Activated naive CD8-positive, alpha-beta T cell treated with anti-CD3 and anti-CD28 coated beads, Interleukin-2, amount 50 U/mL, for 16 hours (primary cell): ENCODE results near the gene ZNF512.
"Not testable (repeated sequence)": the region's sequence is repeated elsewhere in the genome, so short reads cannot be mapped to it uniquely, and the experiment has no call there.

ENCODE experiments used
- DNase-seq: peaks from one replicate; pipeline ENCODE4 v3.0.0-alpha.2; 2020; ENCODE audit warnings: low read depth, low spot score

ZNF512 gene

GRCh38 chr2:27582695-27583389 lies at the start of gene ZNF512:
Gene ZNF512 (plus strand): TSS chr2:27583042. CDS start chr2:27583113, 71 bp downstream.
- DNase-seq = peak; percentile 68

DNA sequence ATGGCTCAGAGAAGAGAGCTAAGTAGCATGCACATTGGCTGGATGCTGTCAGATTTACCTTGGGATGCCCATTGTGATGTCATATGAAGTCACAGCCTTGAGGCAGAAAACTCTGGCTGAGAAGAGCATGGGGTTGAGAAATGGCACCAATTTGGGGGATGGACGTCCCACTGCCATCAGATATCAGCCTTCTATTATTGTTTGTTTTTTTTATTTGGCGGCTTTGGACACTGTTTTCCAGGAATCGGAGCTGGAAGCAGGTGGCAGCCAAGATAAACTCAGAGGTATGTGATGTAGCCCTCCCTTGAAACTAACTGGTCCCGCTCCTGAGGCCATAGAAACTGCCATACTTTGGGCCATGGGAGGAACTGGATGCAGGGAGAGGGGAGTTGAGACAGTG lies 45.6 kb upstream of the ZNF512 start:
- DNase-seq = no peak

DNA sequence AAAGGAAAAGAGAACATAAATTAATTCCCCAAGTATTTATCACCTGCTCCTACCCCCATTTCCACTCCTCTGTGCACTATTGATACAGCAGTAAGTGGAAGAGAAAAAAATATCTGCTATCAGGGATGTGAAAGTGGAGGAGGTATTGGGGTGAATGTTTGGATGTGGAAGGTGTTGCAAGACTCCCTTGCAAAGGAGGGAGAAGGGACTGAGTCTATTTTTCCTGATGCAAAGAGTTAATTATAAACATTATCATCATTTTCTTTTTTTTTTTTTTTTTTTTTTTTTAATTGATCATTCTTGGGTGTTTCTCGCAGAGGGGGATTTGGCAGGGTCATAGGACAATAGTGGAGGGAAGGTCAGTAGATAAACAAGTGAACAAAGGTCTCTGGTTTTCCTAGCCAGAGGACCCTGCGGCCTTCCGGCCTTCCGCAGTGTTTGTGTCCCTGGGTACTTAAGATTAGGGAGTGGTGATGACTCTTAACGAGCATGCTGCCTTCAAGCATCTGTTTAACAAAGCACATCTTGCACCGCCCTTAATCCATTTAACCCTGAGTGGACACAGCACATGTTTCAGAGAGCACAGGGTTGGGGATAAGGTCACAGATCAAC lies 43.9 kb upstream of the ZNF512 start:
- not testable (repeated sequence) for DNase-seq

DNA sequence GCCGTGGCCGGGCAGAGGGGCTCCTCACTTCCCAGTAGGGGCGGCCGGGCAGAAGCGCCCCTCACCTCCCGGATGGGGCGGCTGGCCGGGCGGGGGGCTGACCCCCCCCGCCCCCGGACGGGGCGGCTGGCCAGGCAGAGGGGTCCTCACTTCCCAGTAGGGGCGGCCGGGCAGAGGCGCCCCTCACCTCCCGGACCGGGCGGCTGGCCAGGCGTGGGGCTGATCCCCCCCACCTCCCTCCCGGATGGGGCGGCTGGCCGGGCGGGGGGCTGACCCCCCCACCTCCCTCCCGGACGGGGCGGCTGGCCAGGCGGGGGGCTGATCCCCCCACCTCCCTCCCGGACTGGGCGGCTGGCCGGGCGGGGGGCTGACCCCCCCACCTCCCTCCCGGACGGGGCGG lies 43.2 kb upstream of the ZNF512 start:
- not testable (repeated sequence) for DNase-seq

DNA sequence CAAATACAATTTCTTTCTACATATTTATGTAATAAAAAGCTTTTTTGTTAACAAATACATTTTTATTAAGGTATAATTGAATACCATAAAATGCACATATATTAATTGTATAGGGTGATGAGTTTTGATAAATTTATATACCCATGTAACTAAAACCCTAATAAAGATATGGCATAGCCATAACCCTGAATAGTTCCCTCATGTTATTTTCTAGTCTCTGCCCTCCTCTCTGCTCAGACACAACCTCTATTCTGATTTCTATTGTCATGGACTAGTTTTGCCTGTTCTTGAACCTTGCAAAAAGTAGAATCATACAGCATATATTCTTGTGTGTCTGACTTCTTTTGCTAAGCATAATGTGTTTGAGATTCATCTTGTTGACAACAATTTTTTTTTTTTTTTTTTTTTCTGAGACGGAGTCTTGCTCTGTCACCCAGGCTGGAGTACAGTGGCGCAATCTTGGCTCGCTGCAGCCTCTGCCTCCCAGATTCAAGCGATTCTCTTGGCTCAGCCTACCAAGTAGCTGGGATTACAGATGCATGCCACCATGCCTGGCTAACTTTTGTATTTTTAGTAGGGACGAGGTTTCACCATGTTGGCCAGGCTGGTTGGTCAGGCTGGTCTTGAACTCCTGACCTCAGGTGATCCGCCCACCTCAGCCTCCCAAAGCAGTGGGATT lies 38.6 kb upstream of the ZNF512 start:
- no peak for DNase-seq

GRCh38 chr2:27545348-27546141 lies 37.3 kb upstream of the ZNF512 start:
- no peak for DNase-seq

DNA sequence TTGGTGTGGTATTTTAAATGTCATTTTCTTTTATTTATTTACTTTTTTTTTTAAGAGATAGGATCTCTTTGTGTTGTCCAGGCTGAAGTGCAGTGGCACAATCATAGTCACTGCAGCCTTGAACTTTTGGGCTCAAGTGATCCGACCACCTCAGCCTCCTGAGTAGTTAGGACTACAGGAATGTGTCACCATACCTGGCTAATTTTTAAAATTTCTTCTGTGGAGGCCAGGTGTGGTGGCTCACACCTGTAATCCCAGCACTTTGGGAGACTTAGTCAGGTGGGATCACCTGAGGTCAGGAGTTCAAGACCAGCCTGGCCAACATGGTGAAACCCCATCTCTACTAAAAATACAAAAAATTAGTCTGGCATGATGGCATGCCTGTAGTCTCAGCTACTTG lies 33.5 kb upstream of the ZNF512 start:
- DNase-seq = no peak

GRCh38 chr2:27551514-27551913 lies 31.3 kb upstream of the ZNF512 start:
- DNase-seq = no peak

- no peak for DNase-seq
Measured at GRCh38 chr2:27552941-27553340, 29.9 kb upstream of the ZNF512 start.

DNA sequence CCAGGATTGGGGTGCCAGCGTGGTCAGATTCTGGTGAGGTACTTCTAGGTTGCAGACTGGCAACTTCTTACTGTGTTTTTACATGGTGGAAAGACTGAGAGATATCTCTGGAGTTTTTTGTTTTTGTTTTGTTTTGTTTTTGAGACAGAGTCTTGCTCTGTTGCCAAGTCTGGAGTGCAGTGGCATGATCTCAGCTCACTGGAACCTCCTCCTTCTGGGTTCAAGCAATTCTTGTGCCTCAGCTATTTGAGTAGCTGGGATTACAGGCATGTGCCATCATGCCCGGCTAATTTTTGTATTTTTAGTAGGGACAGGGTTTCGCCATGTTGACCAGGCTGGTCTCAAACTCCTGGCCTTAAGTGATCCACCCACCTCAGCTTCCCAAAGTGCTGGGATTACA lies 28.4 kb upstream of the ZNF512 start:
- DNase-seq = not testable (repeated sequence)

DNA sequence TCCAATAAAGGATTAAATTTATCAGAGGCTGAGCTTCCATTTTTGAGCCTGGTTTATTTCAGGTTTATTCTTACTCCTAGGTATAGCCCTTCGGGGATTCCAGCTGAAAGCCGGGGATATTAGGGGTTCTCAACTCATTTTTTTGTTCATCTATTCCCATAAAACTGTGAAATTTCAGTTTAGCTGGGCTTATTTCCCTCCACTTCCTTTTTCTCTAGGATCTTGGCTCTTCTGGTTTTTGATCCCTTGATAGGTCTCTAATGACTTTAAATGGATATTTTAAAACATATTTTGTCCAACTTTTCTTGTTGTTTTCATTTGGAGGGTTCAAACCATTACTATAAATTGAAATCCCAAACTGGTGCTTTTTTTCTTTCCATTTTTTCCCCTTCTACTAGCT lies 23.6 kb upstream of the ZNF512 start:
- no peak for DNase-seq

DNA sequence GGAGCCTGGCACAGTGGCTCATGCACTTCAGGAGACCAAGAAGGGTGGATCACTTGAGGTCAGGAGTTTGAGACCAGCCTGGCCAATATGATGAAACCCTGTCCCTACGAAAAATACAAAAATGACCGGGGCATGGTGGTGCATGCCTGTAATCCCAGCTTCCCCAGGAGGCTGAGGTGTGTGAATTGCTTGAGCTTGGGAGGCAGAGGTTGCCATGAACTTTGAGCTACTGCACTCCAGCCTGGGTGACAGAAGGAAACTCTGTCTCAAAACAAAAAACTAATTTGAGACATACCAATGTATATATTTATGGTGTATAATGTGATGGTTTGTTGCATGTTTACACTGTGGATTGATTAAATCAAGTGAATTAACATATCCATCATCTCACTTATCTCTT lies 21.8 kb upstream of the ZNF512 start:
- no peak for DNase-seq

DNA sequence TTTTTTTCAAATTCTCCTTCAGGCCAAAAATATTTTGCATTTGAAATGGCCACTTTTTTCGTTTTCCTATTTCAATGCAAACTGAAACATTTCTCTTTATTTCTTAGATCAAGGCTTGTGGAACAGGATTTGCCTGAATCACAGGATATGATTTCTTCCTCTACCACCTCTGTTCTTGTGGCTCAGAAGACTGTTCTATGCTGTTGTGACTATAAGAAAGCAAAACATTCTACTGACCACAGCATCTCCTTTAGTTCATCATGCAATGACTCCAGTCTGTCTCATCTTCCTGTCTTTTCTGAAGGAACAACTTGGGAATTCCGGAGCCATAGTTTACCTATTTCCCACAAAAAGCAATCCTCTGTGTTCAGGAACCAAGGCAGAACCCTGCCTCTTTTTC lies 16.2 kb upstream of the ZNF512 start:
- no peak for DNase-seq

GRCh38 chr2:27569398-27569797 lies 13.4 kb upstream of the ZNF512 start:
- DNase-seq = no peak

GRCh38 chr2:27571197-27571596 lies 11.6 kb upstream of the ZNF512 start:
- DNase-seq = no peak

DNA sequence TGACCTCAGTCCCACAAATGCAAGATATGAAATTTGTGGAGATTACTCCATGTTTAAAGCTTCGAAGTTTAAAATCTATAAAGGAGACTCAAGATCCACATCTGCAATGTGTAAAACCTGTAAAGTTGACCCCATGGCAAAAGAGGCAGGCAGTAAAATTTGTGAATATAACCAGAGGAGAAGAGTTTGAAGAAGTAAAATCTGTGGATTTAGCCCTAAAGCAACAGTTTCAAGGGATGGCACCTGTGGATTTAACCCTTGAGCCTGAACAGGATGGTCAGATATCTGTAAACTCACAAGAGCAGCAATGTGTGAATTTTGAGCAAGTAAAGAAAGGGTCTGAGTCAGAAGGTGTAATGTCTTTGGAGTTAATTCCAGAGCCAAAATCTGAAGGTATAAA lies 11.2 kb upstream of the ZNF512 start:
- no peak for DNase-seq

GRCh38 chr2:27572439-27572838 lies 10.4 kb upstream of the ZNF512 start:
- DNase-seq = no peak

DNA sequence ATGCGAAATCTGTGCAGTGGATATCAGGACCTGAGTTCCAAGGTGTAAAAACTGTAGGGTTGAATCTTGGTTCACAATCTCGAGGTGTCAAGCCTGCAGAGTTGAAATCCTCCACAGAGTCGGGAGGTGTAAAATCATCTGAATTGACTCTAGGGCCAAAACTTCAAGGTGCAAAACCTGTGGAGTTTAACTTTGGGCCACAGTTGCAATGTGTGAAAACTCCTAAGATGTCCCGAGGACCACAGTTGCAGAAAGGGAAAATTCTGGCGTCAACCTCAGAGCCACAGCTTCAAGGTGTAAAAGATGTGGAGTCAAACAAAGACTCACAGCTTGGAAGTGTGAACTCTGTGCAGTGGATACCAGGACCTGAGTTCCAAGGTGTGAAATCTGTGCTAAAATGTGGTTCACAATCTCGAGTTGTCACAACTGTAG lies 9.8 kb upstream of the ZNF512 start:
- no peak for DNase-seq

DNA sequence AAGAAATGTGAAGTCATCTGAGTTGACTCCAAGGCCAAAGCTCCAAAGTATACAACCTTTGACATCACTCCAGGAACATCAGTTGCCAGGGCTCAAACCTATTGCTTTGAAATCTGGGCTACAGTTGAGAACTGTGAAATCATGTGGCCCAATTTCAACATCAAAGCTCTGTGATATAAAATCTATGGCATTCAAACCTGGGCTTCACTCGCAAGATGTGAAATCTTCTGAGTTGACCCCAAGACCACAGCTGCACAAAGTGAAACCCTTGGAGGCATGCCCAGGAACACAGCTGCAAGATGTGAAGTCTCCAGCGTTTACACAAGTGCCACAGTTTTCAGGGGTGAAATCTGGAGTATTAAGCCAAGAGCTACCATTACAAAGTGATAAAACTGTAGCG lies 9.4 kb upstream of the ZNF512 start:
- DNase-seq = no peak

DNA sequence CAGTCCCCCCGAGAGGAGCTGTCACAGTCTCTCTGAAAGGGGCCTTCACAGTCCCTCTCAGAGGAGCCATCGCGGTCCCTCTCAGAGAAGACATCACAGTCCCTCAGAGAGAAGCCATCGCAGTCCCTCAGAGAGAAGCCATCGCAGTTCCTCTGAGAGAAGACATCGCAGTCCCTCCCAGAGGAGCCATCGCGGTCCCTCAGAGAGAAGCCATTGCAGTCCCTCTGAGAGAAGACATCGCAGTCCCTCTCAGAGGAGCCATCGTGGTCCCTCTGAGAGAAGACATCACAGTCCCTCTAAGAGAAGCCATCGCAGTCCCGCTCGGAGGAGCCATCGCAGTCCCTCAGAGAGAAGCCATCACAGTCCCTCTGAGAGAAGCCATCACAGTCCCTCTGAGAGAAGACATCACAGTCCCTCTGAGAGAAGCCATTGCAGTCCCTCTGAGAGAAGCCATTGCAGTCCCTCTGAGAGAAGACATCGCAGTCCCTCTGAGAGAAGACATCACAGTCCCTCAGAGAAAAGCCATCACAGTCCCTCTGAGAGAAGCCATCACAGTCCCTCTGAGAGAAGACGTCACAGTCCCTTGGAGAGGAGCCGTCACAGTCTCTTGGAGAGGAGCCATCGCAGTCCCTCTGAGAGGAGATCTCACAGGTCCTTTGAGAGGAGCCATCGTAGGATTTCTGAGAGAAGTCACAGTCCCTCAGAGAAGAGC lies 1.3 kb upstream of the ZNF512 start:
- no peak for DNase-seq

DNA sequence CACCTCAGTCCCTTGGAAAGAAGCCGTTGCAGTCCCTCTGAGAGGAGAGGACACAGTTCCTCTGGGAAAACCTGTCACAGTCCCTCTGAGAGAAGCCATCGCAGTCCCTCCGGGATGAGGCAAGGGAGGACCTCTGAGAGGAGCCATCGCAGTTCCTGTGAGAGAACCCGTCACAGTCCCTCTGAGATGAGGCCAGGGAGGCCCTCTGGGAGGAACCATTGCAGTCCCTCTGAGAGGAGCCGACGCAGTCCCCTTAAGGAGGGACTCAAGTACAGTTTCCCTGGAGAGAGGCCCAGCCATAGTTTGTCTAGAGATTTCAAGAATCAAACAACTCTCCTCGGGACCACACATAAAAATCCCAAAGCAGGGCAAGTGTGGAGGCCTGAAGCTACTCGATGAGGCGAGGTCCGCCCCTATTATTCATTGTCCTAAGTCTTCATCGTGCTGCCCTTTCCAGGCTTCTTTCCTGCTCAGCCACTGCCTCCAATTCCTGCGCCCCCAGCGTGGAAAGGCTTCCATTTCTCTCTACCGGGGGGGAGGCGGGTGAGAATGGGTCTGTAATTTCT lies 630 bp upstream of the ZNF512 start:
- no peak for DNase-seq
